HG03565 (cell line): ENCODE results near the gene ARAP1.
A peak's percentile ranks its signal among the peaks of the same experiment; 100 is the strongest.

Source experiments
- ATAC-seq: cut with Tn5 transposase; IDR thresholded peaks from one replicate; pipeline ENCODE4 v1.9.1; 2021; ENCODE audit warnings: mild to moderate bottlenecking, moderate library complexity; ENCODE audit not compliant: unreplicated experiment

The ARAP1 gene

DNA sequence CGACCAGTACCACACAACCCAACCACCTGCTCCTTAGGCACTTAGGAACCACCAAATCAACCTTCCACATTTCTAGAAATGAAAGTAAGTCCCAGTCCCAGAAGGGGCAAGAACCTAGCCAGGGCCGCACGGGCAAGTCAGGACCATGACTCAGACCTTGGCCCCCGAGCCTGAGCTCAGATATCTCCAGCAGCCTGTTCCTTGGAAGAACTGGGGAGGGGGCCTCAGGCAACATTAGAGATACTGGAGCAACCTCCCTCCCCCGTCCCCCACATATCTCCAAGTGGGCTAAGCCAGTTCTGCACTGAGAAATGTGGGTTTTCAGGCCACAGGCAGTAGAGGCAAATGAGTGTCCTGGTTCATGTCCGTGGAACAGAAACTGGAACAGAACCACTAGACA lies 7.7 kb downstream of the ARAP1 start:
- ATAC-seq: no peak

DNA sequence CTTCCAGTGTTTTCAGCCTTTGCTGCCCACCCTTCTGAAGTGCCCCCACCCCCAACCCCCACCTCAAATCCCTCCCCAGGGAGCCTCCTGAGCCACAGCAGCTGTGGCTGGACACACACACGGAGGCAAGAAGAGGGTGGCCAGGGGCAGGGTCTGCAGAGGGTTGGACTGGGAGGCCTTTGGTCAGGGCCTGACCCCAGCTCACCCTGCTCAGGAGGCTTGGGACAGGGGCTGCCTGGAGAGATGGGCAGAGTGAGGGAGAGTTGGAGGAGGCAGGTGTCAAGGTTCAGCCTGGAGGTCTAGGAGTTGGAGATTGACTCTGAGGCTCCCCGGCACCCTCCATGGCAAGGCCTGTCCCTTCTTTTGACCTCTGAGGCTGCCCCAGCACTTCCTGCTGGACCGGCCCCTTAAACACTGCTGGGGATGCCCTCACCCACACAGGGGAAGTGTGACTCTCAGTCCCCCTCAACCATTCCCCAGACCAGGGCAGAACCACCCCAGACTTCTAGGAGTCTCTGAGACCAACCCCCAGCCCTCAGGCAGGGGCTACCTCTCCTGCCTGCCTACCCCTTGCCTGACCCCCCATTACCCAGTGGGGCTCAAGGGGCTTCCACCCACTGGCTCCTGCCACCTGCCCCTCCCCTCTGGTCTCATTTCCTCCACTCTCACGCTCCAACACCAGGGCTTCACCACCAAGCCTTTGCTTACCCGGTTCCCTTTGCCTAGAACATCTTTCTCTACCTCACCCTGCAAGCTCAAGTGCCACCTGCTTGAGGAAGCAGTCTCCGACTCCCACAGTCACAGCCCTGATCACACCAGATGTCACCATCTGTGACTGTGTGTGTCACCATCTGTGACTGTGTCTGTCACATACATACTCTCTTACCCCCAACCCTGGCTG lies 8.6 kb downstream of the ARAP1 start:
- peak; percentile 48 for ATAC-seq

DNA sequence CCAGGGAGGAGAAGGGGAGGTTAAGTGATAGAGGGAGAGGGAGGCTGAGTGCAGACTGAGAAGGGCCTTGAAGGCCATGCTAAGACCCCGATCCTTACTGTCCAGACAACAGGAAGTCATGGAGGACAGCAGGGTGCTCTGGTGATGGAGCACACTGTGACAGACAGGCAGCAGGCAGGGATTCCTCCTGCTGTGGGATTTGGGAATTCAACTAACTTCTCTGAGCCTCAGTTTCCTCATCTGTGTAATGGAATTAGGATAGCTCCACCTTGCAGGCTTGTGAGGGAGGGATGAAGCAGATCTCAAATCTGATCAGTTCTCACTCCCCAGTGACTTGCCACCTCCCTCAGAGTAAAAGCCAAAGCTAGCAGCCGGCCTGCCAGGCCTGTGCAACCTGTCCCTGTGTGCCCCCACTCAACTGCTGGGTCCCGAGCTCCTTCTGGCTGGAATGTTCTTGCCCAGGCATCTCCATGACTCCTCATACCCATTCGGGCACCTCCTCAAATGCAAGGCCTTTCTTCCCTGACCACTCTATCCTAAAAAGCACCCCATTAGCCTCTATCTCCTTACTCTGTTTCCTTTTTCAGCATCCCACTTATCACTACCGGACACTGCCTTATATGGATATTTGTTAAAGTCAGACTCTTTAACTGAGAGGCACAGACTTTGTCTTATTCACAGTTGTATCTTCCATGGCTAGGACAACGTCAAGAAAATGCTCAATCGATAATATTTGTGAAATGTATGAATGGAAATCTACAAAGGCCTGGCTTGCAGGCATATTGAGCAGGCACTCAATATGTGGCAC lies 9.5 kb downstream of the ARAP1 start:
- ATAC-seq: no peak

DNA sequence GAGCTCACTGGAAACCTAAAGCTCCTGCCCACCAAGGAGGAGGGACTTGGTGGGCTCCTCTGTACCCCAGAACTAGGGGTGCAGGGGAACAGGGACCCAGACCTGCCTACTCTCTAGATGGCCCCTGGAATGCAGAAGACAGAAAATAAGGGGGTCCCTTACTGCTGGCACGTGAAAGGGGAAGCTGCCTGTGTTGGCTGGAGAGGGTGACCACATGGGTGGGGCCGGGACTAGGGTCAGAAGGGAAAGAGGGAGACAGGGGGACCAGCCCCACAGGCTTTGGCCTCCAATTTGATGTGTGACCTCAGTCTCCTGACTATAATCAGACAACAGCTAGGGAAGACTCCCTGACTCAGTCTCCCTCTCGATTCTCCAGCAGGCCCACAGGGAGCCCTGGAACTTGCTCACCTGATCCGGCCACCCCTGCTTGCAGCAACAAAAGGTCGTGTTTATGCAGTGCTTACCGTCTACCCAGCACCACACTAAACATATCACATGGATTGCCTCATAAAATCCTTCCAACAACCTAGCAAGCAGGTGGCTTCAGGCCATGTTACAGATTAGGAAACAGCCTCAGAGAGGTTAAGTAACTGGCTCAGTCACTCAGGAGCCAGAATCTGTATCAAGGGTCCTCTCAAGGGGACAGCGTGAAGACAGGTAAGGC lies 10.2 kb downstream of the ARAP1 start:
- no peak for ATAC-seq

DNA sequence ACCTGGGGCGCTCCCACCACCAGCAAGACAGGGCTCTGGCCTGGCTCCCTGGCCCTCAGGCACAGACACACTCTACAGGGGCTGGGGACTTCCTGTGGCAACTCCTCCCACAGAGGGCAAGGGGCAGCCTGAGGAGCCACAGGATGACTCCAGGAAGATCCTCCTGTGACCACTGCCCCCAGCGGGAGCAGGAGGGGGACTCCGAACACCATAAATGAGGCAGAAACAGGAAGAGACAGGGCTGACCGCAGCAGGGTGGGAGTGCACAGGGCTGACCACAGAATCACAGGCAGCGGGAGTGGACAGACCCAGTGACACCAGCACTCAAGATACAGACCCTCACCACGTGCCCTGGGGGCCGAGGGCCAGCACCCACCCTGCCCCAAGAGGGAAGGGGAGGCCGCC lies 10.8 kb downstream of the ARAP1 start:
- no peak for ATAC-seq

DNA sequence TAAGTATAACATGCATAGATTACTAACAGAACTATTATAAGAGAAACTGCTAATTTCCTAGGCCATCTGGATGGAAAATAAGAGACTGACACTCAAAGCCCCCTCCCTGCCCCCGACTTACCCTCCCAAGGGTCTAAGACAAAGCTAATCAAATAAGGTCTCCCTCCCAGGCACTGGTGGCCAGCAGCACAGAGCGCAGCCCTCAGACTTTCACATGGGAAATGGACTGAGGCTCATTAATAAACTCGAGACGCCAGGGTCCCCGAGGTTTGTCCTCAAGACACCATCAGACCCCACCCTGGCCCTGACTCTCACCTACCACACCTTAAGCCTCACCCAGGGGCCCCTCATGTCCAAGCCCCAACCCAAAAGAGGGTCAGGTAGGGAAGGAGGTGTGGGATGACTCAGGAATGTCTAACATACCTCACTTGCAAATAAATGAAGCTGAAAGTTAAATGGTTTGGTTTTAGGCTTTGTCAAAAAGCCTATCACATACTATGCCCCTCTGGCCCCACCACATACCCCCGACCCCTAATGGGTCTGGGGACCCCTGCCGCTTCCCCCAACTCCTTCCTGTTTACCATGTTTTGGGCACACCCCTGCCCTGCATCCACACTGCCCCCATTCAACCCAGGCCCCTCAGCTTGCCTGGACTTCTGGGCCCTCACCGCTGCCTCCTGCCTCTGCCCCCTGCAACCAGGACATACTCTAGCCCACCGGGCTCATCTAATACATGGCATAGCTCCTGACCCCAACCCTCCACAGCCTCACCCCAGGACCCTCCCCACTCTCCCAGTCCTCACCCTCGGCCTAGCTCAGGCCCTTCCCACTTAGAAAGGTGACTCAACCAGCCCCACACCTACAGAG lies 11.4 kb downstream of the ARAP1 start:
- no peak for ATAC-seq

DNA sequence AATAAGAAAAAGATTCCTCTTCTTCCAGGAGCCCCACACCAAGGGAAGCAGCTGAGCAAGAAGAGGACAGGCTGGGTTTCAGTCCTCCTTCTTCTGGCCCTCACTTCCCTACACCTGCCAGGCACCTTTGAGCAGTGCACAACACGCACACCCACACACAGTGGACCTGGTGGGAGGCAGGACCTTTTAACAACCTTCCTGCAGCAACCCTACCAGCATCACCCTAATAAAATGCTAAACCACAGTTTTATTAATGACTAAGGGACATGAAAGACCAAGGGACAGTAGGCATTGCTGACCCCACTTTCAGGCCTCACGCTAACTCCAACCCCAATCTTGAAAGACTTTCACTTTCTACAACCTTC lies 12.2 kb downstream of the ARAP1 start:
- ATAC-seq: no peak

DNA sequence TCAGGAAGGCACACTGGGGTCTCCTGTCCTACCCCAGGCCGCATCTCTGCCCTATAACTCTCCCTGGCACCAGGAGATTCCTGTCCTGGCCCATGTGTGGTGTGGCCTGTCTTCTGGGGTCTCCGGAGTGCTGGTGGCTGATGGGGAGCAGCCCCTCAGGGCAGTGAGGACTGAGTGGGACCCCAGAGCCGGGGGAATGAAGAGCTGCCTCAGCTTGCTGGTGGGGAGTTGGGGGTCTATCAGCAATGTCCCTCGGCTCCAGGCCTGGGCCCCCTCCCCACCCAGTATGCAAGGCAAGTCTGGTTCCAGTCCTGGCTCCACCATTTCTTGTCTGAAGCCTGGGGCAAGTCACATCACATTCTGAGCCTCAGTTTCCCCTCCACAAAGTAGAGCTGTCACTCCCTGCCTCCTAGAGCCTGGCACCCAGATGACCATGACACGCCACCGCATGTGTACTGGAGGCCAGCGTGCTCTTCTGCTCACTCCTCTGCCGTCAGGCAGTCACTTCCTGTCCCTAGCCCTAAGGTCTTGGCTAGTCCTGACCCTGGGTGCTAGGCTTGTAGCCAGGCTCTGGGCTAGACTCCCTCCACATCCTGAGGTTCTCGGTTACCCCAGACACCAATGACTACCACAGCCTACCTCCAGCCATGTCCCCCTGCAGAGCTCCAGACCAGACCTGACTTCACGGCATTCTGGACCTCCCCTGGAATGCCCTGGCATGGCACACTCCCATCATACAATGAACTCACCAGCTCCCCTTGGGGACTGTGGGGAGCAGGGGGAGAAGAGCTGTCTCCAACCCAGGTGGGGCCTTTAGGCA lies 12.8 kb downstream of the ARAP1 start:
- no peak for ATAC-seq

DNA sequence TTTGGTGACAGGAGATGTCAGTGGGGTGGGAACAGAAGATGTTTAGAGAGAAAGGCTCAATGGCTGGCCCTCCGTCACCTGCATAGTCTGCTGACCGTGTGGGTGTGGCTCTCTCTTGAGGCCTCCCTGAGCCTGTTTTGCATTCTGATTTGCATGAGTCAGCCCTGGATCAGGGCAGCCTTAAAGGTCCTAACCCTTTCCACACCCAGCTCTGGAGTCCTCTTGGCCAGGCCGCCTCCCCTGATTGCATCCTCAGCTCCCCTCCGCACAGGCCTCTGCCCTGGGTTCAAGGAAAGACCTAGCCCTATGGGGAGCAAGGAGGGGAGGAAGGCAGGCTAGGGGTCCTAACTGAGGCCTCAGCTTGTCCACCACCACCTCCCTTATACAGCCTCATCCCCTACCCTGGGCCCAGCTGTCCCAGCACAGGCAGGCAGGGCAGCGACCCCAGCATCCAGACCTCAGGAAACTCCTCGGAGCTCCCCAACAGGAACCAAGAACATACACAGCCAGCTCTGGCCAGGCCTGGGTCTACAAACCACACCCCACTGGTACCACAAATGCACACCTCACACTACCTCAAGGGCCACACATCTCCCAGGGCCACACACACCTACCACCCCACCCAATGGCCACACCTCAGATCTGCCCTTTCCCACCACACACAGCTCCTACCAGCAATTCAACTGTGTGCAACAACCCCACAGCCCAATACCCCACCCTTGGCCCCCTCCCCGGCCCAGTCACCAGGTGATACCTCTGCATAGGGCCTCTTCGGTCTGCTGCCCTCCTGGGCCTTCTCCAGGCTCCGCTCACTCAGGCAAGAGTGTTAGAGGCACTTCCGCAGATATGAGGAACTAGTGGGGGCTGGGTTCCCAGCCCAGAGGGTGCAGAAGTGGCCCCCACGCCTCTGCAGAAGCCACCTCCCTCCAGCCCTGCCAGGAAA lies 13.7 kb downstream of the ARAP1 start:
- no peak for ATAC-seq

DNA sequence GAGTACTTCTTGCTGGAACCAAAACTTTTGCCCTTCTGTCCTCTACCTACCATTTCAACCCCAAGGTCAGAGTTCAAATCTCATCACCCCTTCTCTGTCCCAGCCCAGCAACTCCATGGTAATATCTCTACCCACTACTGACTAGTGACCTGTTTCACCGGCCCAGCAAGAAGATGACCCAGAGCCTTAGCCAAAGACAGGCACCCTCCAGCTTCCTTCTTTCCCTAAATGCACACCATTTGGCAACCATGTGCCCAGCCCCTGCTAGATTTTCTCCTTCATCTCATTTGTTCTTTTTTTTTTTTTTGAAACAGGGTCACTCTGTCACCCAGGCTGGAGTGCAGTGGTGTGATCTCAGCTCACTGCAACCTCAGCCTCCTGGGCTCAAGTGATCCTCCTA lies 14.9 kb downstream of the ARAP1 start:
- ATAC-seq: no peak

DNA sequence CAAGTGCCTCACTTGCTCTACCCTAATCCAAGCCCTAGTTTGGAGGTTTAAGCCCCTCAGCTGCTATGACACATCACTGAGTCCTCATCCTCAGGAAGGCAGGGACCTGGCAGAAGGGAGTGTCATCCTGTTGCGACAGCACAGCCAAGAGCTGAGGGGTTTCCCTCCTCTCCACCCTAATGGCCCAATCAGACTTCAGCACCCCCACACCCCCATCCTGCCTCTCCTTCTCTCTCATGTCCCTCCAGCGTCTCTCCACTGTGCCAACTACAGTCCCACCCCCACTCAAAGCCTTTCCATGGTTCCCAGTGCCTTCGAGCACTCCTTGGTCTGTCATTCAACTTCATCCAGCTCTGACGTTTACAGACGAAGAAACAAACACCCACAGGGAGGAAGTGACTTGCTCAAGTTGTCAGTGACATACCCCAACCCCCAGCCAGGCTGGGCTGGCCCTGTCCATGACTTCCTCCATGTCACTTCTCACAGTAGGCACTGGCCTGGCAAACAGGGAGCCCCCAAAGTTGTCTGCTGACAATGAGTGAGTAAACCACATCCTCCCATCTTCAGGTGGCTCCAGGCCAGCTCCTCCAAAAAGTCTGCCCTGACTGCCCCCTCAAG lies 15.6 kb downstream of the ARAP1 start:
- ATAC-seq: no peak

DNA sequence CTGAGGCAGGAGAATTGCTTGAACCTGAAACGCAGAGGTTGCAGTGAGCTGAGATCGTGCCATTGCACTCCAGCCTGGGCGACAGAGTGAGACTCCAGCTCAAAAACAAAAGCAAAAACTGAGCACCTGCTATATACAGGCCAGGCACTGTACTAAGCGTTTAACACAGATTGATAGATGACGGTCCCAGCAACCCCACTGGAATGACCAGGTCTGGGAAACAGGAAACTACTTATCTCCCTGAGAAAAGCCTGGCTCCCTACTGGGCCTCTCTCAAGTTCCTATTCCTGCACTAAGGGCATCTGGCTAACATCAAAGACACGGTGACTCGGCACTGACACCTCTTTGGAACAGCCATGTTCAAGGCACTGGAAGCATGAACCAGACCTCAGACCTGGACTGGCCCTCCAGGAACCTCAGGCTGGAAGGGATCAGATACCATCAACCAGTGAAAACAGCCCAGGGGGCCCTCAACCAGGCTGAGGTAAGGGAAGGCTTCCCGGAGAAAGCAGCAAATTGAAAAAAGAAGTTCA lies 16.6 kb downstream of the ARAP1 start:
- ATAC-seq: no peak

DNA sequence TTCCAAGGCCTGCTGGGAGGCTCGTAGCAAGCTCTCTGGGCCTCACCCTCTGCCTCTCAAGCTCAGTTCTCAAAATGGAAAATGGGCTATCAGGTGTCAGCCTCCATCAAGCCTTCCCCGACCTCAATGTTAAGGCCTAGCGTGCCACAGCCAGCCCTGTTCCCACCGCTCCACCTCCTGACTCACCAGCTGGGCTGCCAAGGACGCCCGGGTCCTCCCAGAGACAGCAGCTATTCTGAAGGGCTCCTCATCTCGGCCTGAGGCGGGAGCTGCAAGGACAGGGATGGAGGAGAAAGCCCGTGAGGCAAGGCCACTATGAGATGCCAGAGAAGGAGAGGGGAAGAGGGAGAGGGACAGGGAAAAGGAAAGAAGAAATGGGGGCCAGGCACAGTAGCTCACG lies 19.9 kb downstream of the ARAP1 start:
- no peak for ATAC-seq

DNA sequence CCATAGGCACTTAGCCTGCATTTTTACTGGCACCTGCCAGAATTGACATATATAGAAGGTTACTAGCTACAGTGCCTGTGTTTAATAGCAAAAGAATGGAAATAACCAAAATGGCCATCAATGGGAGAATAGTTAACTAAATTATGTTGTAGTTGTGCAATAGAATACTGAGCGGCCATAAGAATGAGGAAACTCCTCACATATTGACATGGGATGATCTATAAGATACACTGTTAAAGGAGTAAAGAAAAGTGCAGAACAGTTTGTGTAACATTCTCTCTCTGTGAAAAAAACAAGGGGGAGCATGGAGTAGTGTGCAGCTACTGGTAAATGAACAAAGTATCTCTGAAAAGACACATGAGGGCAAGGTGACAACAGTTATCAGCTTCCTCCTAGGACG lies 21.5 kb downstream of the ARAP1 start:
- no peak for ATAC-seq

DNA sequence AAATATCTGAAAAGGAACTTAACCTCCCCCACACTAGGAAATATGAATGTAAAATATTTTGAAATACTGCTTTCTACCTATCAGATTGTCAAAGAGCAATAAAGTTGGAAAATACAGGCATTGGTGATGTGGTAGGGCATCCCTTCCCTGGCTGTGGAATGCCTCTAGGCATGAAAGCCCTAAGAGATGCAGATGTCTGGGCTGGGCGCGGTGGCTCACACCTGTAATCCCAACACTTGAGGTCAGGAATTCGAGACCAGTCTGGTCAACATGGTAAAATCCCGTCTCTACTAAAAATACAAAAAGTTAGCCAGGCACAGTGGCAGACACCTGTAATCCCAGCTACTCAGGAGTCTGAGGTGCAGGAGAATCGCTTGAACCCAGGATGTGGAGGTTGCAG lies 22.0 kb downstream of the ARAP1 start:
- ATAC-seq: no peak

DNA sequence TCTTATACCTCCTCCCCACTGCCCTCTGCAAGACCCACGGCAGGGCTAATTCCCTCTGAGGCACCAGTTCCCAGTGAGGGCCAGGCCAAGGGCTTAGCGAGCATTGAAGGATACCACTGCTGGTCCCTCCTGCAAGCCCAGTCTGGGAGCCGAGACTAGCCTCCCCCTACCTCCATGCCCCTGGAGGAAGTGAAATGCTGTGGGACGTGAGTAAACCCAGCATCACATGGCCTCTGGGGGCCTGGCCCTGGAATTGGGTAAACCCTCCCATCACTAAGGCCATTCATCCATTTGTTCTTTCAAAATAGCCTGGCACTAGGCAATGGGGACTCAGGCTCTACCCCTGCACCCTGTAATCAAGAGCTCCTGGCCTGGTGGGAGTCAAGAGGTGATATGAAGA lies 24.7 kb downstream of the ARAP1 start:
- no peak for ATAC-seq

DNA sequence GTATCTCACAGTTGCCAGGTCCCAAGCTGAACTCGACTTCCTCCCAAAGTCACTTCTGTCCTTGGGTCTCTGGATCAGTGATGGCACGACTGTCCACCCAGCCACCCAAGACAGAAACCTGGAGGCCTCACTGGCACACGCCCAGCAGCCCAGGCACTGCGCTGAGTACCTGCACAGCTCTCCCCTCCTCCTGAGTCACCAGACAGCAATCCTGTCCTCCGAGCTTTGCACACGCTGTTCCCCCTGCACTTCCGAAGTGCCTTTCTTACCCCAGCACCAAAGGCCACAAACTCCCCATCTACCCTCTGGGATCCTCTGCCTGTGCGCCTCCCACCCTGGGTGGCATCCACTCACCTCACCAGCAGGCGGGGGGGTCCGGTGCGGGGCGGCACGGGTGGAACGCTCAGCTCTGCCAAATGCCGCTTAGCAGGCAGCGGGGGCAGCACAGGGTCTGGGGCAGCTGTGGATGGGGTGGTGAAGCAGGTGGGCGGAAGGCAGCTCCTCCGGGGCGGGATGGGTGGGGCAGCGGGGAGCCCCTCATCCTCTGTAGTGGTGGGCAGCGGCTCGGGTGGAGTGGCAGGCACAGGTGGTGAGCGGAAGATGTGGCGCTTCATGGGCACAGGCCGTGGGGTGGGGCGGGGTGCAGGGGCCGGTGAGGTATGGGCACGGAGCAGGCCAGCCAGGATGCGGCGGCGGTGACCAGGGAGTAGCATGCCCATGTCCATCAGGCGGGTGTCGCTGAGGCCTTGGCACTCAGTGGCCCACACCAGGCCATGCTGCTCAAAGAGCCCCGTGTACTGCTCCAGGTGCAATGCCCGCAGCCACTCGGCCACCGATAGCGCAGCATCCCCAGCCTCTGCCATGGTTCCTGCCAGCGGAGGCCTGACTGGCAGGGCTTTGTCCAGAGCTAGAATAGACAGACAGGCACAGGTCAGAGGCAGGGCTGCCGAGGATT lies 25.7 kb downstream of the ARAP1 start:
- no peak for ATAC-seq
